IPS DF 19.7 (cell line): Measurements from ENCODE around the gene RIGI.
"Not testable (repeated sequence)": the region's sequence is repeated elsewhere in the genome, so short reads cannot be mapped to it uniquely, and the experiment has no call there.

Experiments used
- DNase-seq: peaks from one replicate; pipeline ENCODE4 v3.0.0-alpha.2; 2013; ENCODE audit warnings: low read depth, low spot score

RIGI gene

DNA sequence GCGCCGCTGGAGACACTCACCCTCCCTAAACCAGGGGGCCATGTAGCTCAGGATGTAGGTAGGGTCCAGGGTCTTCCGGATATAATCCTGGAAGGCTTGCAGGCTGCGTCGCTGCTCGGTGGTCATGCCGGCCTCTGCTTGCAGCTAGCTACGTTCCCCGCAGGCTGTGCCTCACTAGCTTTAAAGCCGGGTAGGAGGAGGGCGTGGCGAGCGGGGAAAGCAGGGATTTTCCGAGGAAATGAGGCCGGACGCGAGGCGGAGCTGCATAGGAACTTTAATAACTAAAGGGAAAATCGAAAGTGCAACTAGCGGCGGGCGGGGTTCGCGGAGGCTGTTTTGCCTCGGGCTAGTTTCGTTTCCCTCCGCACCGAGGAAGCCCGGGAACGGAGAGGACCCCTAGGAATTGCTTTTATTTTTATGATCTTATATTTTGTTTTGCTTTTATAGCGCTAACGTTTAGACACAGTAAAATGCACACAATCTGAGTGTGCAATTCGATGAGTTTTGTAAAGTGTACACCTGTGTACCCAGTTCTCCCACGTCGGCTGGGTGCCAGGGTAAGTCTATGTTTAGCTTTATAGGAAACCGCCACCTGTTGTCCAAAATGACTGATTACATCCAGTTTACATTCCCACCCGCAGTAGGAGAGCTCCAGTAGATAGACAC, at the start of gene RIGI:
Gene RIGI (minus strand): TSS at position 156 of the 666 bp plus-strand sequence. CDS start 30 bp downstream, at position 126.
- DNase-seq = no peak

DNA sequence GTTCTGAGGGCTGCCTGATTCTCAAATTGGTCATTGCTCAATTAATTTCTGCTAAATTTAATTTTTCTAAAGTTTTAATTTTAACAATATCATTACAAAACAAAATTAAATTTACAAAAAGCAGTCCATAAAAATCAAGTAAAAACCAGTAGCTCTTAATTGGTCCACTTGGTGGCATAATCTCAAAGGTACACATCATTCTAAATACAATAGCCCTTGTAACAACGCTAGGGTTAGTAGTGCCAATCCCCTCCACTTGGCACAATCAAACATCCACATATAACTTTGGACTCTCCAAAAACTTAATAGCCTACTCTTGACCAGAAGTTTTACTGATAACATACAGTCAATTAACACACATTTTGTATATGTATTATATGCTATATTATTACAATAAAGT, 48.9 kb upstream of the RIGI start:
- DNase-seq = no peak

- no peak for DNase-seq
Measured at GRCh38 chr9:32573821-32574220, 47.8 kb upstream of the RIGI start.

GRCh38 chr9:32572900-32573523, 47.0 kb upstream of the RIGI start, which contains the start of gene NDUFB6:
TSS of gene NDUFB6 (minus strand) at chr9:32573159. CDS start at chr9:32573060, 99 bp downstream.
- DNase-seq = peak; percentile 90

GRCh38 chr9:32571969-32572899, 46.2 kb upstream of the RIGI start:
- no peak for DNase-seq

- DNase-seq = no peak
Measured at GRCh38 chr9:32570262-32570661, 44.3 kb upstream of the RIGI start.

GRCh38 chr9:32566770-32567169, 40.8 kb upstream of the RIGI start:
- no peak for DNase-seq

GRCh38 chr9:32565967-32566366, 40.0 kb upstream of the RIGI start:
- no peak for DNase-seq

- DNase-seq = no peak
Measured at GRCh38 chr9:32558408-32558934, 32.5 kb upstream of the RIGI start.

GRCh38 chr9:32554591-32554990, 28.6 kb upstream of the RIGI start:
- DNase-seq = no peak

DNA sequence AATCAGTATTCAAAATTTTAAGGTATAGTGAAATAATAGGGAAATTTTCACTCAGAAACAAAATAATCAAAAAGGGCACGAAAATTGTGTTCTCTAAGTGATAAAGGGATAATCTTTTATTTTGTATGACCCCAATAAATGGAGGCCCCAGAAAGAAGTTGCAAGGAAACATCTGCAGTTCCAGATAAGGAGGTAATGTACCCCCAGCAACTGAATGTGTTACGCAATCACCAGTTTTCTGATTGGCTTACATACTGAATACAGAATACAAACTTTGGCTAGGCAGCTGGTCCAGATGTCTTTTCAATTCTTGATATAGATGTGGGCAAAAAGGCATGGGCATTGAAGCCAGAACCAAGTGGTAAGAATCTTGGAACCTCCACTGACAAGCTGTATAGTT, 28.1 kb upstream of the RIGI start:
- DNase-seq = no peak

GRCh38 chr9:32552172-32552872, 26.3 kb upstream of the RIGI start, which contains the start of the genes SMIM27 and TOPORS:
TSS of gene SMIM27 (plus strand) at chr9:32552327. CDS start at chr9:32552435, 108 bp downstream.
TSS of gene TOPORS (minus strand) at chr9:32552586. CDS start at chr9:32552436, 150 bp downstream.
- peak; percentile 71 for DNase-seq

GRCh38 chr9:32551276-32552051, 25.5 kb upstream of the RIGI start:
- no peak for DNase-seq

- peak; percentile 84 for DNase-seq
Measured at GRCh38 chr9:32550562-32551275, 24.7 kb upstream of the RIGI start.

DNA sequence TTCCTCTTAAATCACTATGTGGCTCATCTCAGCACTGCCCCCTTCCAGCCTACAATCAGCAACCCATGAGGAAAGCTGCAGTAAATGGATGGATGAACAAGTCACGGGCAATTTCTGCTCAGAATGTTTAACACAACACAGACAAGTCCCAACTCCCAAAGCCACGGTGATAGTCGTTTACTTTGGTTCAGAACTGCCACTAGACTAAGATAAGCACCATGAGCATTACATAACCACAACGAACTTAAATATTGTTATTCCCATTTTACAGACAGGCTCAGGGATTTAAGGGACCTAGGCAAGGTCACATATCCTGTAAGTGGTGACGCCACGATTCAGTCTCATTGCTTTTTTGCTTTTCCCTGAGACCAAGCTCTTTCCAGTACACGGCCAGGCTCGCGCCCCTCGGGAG, 24.2 kb upstream of the RIGI start:
- no peak for DNase-seq

DNA sequence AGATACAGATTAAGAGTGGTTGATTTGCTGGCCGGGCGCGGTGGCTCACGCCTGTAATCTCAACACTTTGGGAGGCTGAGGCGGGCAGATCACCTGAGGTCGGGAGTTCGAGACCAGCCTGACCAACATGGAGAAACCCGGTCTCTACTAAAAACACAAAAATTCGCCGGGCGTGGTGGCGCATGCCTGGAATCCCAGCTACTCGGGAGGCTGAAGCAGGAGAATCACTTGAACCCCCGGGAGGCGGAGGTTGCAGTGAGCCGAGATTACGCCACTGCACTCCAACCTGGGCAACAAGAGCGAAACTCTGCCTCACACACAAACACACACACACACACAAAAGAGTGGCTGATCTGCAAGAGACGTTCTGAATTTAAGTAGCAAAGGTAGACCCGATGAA, 22.2 kb upstream of the RIGI start:
- not testable (repeated sequence) for DNase-seq

DNA sequence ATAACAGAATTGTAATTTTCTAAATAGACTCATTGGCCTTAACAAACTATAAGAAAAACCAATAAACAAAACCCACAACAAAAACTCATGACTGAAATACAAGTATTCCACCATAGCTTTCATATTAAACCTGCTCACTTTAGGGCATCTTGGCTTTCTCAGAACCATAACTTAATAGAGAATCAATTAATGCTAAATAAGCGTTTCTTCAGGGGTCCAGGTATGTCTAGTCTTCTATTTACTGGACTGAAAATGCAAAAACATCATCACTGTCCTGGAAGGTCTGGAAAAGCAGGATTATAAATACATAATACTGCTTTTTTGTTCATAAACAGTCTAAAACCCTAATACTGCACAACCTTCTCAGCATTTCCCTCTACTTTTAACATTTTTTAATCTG, 19.9 kb upstream of the RIGI start:
- DNase-seq = no peak

GRCh38 chr9:32543047-32543446, 17.1 kb upstream of the RIGI start:
- no peak for DNase-seq

- DNase-seq = no peak
Measured at GRCh38 chr9:32533816-32534215, 7.8 kb upstream of the RIGI start.

- DNase-seq = no peak
Measured at GRCh38 chr9:32533336-32533735, 7.3 kb upstream of the RIGI start.
